ENCODE results near the gene AP2A2.
"Not testable (repeated sequence)": the region's sequence is repeated elsewhere in the genome, so short reads cannot be mapped to it uniquely, and the experiment has no call there.

Gene AP2A2

DNA sequence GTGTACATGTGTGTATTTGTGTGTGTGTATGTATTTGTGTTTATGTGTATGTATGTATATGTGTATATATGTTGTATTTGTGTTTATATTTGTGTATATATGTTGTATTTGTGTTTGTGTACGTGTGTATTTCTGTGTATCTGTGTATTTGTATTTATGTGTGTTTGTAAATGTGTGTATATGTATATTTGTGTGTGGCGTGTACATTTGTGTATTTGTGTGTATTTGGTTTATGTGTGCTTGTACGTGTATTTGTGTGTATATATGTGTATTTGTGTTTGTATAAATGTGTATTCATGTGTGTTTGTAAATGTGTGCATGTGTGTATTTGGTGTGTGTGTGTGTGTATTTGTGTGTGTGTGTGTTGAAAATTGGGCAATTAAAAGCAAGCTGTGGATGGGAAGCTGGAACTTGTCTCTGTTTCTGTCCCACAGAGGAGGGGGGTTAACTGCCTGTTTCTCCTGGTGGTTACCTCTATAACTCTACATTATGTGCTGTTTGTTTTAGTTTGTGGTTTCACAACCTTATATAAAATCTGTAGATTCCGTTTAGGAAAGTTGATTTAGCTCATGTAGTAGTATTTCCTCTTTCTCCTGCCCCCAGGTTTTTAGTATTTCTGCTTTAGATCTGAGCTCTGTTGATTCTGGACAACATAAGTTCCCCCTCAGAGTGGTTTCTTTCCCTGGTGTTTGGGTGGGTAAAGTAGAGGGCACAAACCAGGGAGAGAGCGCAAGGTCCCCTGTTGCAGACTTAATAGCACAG, 28.9 kb downstream of the AP2A2 start:
- no peak for DNase-seq (ENCODE audit: low read depth)

DNA sequence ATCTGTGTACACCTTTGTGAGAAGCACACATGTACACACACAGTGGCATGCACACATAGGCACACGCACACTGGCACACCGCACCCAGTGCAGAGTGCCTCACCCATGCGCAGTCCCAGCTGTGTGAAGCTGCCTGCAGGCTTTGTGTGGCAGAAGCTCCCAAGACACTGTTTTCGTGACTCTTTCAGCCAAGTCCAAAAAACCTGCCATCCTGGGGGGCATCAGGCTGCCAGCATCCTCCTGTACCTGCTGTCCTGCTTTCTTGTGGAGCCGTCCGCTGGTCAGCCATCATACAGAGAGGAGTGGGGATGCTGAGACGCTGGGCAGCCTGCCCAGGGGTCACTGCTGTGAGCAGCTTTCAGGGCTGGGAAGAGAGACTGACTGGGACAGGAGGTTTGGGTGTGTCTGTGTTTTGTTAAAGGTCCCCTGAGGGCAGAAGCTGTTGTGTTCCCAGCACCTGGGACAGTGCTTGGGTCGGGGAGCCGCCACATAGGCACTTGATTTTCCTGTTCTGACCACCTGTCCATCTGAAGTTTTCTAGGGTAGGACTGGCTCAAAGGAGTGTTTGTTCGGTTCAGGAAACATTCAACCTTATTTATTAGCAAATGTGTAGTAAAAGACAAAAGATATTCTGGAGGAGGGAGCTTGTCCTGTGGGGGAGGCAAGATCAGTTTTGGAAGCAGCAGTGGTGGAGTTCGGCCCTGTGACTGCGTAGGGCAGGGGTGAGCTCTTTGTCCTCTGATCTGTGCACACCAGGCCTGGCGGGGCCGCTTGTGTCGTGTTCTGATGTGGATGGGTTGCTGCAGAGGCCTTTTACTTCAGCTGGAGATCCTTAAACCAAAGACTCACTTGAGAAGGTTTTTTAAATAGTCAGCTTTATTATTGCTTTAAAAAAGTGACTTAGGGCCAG, 29.7 kb downstream of the AP2A2 start:
- no peak for DNase-seq (ENCODE audit: low read depth)

DNA sequence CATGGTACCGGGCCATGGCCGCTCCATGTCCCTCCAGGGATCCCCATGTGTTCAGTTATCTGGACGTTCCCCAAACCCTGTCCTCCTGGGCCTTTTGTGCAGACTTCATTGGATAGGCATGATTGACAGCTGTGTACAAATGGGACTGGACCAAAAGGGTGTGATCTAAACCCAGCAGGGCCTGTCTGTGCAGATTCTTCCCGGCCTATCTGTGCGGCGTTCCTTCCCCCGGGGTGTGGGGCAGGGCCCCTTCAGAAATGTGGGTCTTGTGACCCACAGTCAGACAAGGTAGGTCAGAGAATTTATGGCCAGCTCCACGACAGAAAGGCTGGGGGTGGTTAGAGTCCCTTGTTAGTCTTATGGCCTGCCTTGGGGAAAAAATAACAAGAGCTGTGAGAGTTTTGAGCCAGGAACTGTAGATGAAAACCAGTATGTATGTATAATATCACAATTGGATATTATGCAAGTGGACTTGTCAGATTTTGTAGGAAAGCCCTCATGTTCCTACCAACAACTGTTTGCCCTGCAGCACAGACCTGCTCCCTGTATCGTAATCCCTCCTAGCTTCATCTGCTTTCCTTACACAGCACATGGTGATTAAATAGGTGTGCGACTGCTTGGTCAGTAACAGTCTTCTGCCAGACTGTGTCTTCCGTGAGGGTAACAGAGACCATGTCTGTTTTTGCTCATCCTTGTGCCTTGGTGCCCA, 31.7 kb downstream of the AP2A2 start:
- DNase-seq (ENCODE audit: low read depth), result no peak

DNA sequence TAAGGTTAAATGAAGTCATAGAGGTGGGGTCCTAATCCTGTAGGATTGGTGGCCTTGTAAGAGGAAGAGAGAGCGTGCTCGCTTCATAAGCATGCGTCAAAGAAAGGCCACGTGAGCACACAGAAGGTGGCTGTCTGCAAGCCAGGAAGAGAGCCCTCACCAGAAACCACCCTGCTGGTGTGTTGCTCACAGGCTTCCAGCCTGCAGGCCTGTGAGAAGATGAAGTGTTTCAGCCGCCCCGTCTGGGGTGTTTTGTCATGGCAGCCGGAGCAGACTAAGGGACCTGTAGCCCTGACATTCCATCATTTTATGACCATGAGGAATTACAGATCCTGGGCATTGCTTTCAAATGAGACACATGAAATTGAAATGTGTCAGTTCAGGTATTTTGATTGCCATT, 32.4 kb downstream of the AP2A2 start:
- no peak for DNase-seq (ENCODE audit: low read depth)

DNA sequence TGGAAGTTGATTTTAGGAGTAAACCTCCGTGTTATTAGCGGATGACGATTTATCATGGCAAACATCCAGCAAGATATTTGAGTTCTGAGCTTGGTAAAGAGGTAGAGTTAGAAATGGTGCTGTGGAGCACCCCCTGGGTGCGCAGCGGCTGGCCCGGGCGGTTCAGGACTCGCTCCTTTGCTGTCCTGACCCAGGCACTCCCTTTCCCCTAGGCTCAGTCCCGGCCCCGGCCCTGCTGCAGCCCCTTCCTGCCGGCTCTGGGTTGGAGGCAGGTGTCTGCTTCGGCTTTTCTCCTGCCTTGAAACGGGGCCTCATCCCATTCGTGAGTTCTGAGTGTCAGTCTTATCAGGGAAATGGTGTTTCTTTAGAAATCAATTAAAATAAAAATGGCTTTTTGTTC, 33.4 kb downstream of the AP2A2 start:
- no peak for DNase-seq (ENCODE audit: low read depth)

DNA sequence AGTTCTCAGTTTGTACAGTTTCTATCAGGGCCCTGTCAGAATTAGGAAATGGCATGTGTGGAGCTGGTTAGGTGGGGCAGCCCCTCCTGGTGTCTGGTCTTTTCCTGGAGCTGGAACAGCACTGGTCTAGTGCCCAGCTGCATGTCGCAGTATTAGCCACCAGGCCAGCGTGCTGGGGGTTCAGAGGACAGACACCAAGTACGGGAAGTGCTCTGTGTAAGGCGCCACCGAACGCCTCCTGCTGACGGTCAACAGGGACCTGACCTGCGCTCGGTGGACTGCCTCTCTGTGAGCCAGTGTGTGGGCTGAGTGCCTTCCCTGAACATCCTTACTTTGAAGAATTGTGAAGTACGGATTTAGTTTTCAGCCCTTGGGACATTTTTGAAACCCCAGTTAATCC, 33.9 kb downstream of the AP2A2 start:
- no peak for DNase-seq (ENCODE audit: low read depth)

DNA sequence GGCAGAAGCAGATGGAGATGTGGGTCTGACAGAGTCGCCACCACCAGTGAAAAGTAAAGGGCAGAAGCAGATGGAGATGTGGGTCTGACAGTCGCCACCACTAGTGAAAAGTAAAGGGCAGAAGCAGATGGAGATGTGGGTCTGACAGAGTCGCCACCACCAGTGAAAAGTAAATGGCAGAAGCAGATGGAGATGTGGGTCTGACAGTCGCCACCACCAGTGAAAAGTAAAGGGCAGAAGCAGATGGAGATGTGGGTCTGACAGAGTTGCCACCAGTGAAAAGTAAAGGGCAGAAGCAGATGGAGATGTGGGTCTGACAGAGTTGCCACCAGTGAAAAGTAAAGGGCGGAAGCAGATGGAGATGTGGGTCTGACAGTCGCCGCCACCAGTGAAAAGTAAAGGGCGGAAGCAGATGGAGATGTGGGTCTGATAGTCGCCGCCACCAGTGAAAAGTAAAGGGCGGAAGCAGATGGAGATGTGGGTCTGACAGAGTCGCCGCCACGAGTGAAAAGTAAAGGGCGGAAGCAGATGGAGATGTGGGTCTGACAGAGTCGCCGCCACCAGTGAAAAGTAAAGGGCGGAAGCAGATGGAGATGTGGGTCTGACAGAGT, 35.7 kb downstream of the AP2A2 start:
- not testable (repeated sequence) for DNase-seq (ENCODE audit: low read depth)

DNA sequence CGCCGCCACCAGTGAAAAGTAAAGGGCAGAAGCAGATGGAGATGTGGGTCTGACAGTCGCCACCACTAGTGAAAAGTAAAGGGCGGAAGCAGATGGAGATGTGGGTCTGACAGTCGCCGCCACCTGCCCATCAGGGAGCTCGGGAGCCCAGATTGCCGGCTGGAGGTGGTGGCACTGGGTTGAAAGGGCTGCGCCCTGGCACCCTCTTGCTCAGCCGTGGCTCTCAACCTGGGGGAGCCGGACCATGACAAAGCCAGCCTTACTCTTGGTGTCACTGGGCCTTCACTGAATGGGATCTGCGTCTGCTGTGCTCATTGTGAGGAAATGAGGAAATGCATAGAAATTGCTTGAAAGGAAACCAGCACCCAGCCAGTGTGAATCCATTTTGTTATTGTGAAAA, 36.3 kb downstream of the AP2A2 start:
- no peak for DNase-seq (ENCODE audit: low read depth)

DNA sequence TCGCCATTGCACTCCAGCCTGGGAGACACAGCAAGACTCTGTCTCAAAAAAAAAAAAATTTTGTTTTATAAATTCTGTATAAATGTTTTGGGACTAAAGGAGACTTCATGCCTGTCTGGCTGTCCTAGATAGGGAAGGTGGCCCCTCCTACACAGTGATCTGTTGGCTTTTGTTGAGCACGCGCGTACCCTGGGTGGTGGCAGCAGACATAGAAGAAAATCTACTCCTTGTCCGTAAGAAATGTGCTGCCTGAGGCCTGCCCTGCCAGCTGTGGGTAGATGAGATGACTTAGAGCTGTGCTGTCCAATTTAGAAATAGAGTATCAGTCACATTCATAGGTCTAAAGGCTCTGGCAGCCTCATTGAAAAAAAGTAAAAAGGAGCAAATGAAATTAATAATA, 37.0 kb downstream of the AP2A2 start:
- no peak for DNase-seq (ENCODE audit: low read depth)

DNA sequence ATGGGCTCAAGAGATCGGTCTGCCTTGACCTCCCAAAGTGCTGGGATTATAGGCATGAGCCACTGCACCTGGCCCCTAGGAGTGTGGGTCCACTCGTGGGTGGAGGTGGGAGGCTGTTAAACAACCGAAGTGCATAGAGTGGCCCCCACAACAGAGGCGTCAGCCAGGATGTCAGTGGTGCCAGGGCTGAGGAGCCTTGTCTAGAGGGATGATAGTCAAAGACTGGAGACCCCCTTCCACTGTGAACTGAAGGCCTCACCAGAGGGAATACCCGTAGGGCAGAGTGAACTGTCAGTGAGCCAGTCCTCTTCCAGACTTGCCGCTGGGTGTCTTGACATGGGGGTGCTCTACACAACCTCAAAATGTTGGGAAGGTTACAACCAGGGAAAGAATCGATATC, 38.2 kb downstream of the AP2A2 start:
- no peak for DNase-seq (ENCODE audit: low read depth)

DNA sequence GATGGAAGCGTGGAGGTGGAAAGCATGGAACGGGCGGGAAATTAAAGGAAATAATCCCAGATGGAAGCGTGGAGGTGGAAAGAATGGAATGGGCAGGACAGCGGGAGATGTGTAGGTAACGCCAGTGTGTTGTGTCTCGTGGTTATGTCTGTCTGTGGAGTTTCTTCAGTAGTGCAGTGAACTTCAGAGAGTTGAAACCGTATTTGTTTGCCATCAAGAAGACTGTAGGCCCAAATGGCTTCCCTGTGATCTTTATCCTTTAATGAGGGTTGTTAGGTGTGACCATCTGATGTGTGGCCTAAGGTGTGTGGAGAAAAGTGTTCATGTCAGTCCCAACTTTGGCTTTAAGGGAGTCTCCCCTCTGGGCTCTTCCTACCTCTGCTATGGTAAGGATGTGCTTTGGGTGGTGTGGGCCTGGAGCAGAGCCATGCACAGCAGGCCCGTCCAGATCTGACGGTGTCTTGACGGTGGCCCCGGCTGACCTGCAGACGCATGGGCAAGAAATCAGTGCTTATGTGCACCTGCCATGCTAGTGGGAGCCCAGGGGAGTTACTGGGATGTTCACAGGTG, 39.6 kb downstream of the AP2A2 start:
- DNase-seq (ENCODE audit: low read depth), result no peak

DNA sequence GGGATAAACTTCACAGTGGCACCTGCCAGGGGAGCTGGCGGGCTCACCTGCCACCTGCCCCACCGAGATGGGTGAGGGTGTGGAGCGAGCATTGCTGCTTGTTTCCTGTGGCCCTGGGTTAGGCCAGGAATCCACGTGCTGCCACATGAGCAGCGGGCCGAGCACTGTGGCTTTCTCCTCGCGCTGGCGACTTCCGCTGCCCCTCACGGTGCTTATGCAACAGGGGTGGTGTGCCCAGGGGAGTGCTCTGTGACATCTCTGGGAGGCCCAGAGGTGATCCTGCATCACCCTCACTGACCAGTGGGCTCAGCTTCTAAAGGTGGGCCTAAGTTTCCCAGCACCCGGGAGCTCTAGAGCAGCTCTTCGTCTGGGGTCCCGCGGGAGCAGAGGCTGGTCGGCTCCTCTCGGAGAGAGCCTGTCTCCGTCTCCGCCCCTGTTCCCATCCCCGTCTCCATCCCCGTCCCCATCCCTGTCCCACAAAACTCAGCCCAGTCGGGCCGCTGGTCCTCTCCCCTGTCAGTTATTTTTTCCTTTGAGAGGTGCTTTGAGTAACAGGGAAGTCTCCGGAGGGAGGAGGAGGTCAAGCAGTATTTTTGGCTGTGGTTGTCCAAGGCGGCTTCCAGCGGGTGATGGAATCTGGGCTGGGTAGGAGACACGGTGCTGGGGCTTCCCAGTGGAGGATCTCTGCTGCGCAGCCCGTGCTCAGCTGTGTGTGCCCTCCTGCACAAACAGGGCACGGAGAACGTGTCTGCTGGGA, 42.5 kb downstream of the AP2A2 start:
- DNase-seq (ENCODE audit: low read depth), result no peak

DNA sequence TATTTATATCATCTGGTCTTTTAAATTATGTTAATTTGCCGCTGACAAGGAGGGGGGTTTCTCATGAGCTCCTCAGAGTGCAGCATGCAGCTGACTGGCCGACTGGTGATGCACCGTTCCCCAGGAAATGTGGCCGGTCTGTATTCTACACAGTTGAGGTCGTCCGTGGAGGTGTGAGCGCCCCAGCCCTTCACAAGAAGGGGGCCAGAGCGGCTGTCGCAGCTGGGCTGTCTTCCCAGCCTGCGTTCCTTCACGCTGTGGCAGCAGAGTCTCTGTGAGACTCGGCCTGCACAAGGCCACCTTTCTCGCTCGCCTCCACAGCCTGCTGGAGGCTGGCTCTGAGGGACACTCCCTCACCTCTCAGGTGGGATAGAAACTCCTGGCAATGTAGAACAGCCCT, 43.2 kb downstream of the AP2A2 start:
- DNase-seq (ENCODE audit: low read depth), result no peak

DNA sequence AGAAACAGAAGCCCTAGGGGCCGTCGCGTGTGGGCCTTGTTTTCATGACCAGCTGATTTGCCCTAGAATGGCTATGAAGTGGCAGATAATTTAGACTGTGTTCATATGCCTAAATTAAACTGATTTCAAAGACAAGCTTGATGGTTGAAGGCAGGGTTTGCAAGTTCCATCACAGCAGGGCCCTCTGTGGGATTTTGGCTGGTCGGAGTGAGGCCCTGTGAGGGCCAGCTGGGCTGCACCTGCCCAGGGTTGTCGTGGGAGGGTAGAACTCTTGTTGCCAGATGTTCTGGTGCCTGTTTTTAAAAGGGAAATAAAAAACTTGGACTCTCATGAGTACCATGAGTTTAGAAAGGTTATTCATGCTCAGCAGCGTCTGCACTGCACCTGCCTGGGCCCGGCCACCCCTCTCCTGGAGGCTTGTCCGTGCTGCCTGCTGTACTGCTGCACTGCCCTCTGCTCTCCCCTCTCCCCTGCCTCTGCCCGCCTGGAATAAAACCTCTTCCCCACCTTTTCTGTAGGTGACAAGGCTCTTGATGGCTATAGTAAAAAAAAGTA, 44.1 kb downstream of the AP2A2 start:
- no peak for DNase-seq (ENCODE audit: low read depth)

DNA sequence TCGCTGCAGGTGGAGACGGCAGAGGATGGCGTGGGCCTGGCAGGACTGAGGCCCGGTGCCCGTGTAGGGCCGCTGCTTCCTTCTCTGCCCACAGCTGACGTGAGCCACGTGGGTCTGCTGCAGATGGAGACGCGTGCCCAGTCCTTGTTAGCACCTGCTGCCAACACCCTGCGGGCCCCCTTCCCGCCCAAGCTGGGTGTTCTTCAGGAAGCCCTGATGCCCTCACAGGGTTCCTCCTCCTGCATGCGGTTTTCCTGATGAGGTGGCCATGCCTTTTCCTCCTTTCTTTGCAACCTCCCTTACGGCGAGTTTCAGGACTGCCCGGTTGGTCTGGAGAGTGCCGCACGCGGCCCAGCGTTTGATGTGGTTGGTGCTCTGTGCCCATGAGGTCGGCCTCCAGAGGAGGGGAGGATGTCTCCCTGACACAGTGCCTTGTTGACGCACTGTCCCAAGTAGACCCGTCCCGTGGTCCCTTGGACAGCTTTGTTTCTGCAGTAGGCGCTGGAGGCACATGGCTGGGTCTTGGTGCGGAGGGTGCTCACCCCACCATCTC, 44.7 kb downstream of the AP2A2 start:
- no peak for DNase-seq (ENCODE audit: low read depth)

DNA sequence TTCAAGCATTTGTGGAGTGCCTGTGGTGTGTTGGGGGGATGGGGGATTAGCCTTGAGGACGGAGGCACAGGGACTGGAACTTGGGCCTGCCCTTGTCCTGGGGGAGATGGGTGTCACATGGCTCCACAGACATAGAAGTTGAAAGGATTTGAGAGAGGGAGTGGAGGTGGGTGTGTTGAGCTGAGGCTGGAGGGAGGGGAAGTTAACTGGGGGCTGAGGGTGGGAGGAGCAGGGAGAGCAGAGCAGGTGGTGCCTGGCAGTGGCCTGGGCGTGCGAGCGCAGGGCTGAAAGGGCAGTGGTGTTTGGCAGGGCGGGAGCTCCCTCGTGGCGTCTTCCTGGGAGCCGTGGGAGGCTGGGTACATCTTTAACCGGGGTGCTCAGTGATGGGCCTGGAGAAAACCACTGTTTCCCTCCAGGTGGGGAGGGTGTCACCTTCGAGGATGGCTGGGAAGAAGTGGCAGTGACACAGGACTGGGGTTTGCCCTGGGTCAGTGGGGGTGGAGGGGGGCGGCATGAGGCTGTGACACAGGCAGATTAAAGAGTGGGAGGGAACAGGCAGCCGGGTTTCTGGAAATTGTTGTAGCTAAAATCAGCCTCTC, 45.5 kb downstream of the AP2A2 start:
- no peak for DNase-seq (ENCODE audit: low read depth)

DNA sequence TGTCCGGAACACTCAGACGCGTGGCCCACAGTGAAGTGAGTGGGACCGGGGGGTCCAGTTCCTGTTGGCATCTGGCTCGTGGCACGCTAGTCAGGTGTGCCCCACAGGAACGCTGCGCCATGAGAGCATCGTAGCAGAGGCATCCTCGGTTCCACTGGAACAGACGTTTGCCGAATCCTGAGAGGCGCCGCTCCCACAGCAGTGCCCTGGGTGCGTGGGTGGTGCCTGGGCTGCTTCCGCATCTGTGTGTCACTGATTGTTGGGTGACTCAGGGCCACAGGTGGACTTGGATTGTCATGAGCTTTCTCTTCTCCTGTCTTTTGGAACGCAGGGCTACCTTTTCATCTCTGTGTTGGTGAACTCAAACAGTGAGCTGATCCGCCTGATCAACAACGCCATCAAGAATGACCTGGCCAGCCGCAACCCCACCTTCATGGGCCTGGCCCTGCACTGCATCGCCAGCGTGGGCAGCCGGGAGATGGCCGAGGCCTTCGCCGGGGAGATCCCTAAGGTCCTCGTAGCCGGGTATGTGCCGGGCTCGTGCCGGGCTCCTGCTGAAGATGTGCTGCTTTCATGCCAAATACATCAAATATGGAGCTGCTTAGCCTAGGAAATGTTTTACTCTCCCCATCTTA, 46.2 kb downstream of the AP2A2 start:
- DNase-seq (ENCODE audit: low read depth), result no peak

DNA sequence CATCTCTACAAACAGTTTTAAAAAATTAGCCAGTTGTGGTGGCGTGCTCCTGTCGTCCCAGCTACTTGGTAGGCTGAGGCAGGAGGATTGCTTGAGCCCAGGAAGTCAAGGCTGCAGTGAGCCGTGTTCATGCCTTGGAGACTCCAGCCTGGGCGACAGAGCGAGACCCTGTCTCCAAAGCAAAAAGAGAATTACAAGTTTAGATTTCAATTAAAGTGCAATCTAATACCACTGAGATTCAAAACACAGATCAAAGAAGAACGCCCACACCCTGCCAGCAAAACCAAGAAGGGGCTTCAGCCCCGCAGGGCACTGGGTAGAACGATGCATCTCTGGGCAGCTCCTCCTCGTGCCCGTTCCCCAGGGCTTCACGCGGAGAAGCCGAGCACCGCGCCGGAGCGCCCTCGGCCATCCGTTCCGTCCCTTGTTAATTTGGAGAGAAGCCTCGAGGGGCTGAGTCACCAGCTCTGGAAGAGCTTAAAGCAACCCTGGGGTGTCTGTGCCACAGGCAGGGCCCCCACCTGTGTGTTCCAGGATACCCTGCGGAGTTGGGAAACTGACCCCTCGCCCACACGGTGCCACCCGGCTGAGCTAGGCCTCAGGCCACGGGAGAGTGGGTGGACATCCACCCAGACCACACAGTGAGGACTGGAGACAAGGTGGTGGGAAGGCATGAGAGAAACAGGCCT, 47.0 kb downstream of the AP2A2 start:
- no peak for DNase-seq (ENCODE audit: low read depth)

DNA sequence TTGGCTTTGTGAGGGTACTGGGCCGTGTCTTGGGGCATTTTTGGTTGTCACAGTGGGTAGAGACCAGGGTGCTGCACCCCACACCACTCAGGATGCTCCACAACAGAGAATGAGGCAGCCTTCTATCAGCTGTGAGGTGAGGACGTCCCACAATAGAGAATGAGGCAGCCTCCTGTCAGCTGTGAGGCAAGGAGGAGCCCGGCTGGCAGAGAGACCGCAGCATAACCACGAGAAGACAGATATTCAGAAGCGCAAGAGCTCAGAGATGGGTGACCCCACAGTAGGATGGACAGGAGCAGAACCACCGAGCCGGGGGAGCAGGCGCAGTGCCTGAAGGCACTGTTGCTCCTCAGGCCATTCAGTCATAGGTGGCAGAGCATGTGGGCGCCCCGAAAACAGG, 47.6 kb downstream of the AP2A2 start:
- DNase-seq (ENCODE audit: low read depth), result no peak

All from T-helper 22 cell (primary cell).